IMR-90 (cell line): ENCODE data around the gene ATP2B2. TPM values are rescaled to one million over a fixed set of nuclear protein-coding genes. Genes with fewer than 3 reads are reported as not detected.

Experiments used
- ATAC-seq: fragments of 200-7000 bp; cut with Tn5 transposase; 2 replicates; pipeline ENCODE4 v1.9.1; 2020; ENCODE audit warnings: low read depth, mild to moderate bottlenecking, moderate library complexity
- BruUV-seq: library from RNA; stranded (reverse); fragments of 400-500 nt; replicated peaks from 2 replicates; lab custom pipeline; 2021; lab: Mats Ljungman, UMichigan
- CTCF ChIA-PET: fragments of 300-600 bp; formaldehyde crosslinking; extraction: SDS; loops from one replicate; lab custom pipeline; 2021; ENCODE audit warnings: antibody characterized with exemption; lab: Yijun Ruan, JAX
- POLR2A ChIA-PET: fragments of 300-600 bp; sonication (Branson Sonifier 250); formaldehyde crosslinking; loops from one replicate; lab custom pipeline; 2022; ENCODE audit warnings: antibody characterized with exemption; ENCODE audit not compliant: unreplicated experiment; lab: Charles Lee
- DNase-seq: peaks from one replicate; pipeline ENCODE4 v3.0.0; 2013
- H2AFZ ChIP-seq: replicated peaks from 2 replicates; pipeline ENCODE3; 2013; ENCODE audit warnings: low read length, mild to moderate bottlenecking; ENCODE audit not compliant: poor library complexity
- H2AK5ac ChIP-seq: 2 replicates; pipeline ENCODE4 v1.6.1; 2013; ENCODE audit warnings: low read depth, low read length, inconsistent platforms
- H2AK9ac ChIP-seq: replicated peaks from 2 replicates; pipeline ENCODE3; 2013; ENCODE audit warnings: mild to moderate bottlenecking, low read depth, low read length, moderate library complexity; ENCODE audit not compliant: poor library complexity
- H2BK120ac ChIP-seq: 2 replicates; pipeline ENCODE4 v1.6.1; 2013; ENCODE audit warnings: low read depth, low read length, inconsistent platforms
- H2BK15ac ChIP-seq: 3 replicates; pipeline ENCODE4 v1.6.1; 2013; ENCODE audit warnings: low read depth, low read length, inconsistent platforms
- H2BK20ac ChIP-seq: 2 replicates; pipeline ENCODE4 v1.6.1; 2013; ENCODE audit warnings: low read depth, mild to moderate bottlenecking, inconsistent platforms, low read length, moderate library complexity
- H2BK5ac ChIP-seq: 2 replicates; pipeline ENCODE4 v1.6.1; 2013; ENCODE audit warnings: mild to moderate bottlenecking, low read depth, low read length, inconsistent platforms; ENCODE audit not compliant: poor library complexity, severe bottlenecking
- H3K14ac ChIP-seq: replicated peaks from 2 replicates; pipeline ENCODE4 v1.6.1; 2013; ENCODE audit warnings: low read depth, low read length, inconsistent platforms
- H3K18ac ChIP-seq: 2 replicates; pipeline ENCODE4 v1.6.1; 2013; ENCODE audit warnings: low read depth, low read length, control low read depth
- H3K23ac ChIP-seq: 2 replicates; pipeline ENCODE4 v1.6.1; 2013; ENCODE audit warnings: low read depth, low read length, inconsistent platforms
- H3K27ac ChIP-seq: 2 replicates; pipeline ENCODE4 v1.5.1; 2013; ENCODE audit warnings: mild to moderate bottlenecking, control low read depth, low read length; ENCODE audit not compliant: insufficient read depth
- H3K27me3 ChIP-seq: 2 replicates; pipeline ENCODE4 v1.6.1; 2013; ENCODE audit warnings: low read length; ENCODE audit not compliant: control insufficient read depth, insufficient read depth
- H3K36me3 ChIP-seq: 2 replicates; pipeline ENCODE4 v1.6.1; 2013; ENCODE audit warnings: low read length, mixed read lengths; ENCODE audit not compliant: control insufficient read depth, insufficient read depth
- H3K4ac ChIP-seq: 2 replicates; pipeline ENCODE4 v1.6.1; 2013; ENCODE audit warnings: low read depth, low read length, inconsistent platforms
- H3K4me1 ChIP-seq: 2 replicates; pipeline ENCODE4 v1.6.1; 2013; ENCODE audit warnings: low read length, mixed read lengths; ENCODE audit not compliant: control insufficient read depth, insufficient read depth
- H3K4me2 ChIP-seq: 2 replicates; pipeline ENCODE4 v1.6.1; 2013; ENCODE audit warnings: low read depth, mild to moderate bottlenecking, control low read depth, low read length, moderate library complexity
- H3K4me3 ChIP-seq: 2 replicates; pipeline ENCODE4 v1.5.1; 2013; ENCODE audit warnings: low read depth, mild to moderate bottlenecking, control low read depth, low read length, moderate library complexity; ENCODE audit not compliant: insufficient read depth
- H3K56ac ChIP-seq: 2 replicates; pipeline ENCODE4 v1.6.1; 2013; ENCODE audit warnings: low read length, inconsistent platforms; ENCODE audit not compliant: insufficient read depth; ENCODE audit errors: extremely low read depth
- H3K79me1 ChIP-seq, 2 experiments: 2 replicates each; pipeline ENCODE4 v1.6.1; 2013; ENCODE audit warnings: low read length in 2 of 2, inconsistent platforms in 1 of 2, low read depth in 1 of 2
- H3K9ac ChIP-seq: 2 replicates; pipeline ENCODE4 v1.6.1; 2013; ENCODE audit warnings: low read depth, low read length, control low read depth
- H3K9me1 ChIP-seq: 2 replicates; pipeline ENCODE4 v1.6.1; 2013; ENCODE audit warnings: low read length, inconsistent platforms; ENCODE audit not compliant: insufficient read depth
- H3K9me3 ChIP-seq: 2 replicates; pipeline ENCODE4 v1.6.1; 2013; ENCODE audit warnings: low read length; ENCODE audit not compliant: control insufficient read depth, insufficient read depth
- H4K20me1 ChIP-seq: 2 replicates; pipeline ENCODE4 v1.6.1; 2013; ENCODE audit warnings: low read length, inconsistent platforms; ENCODE audit not compliant: insufficient read depth
- H4K5ac ChIP-seq: 2 replicates; pipeline ENCODE4 v1.6.1; 2013; ENCODE audit warnings: mild to moderate bottlenecking, low read depth, low read length, control low read depth
- H4K8ac ChIP-seq, 2 experiments: 2 replicates each; pipeline ENCODE4 v1.6.1; 2013; ENCODE audit warnings: low read depth in 2 of 2, low read length in 2 of 2, control low read depth in 1 of 2, inconsistent platforms in 1 of 2
- H4K91ac ChIP-seq: 2 replicates; pipeline ENCODE4 v1.6.1; 2013; ENCODE audit warnings: low read depth, low read length, inconsistent platforms; ENCODE audit not compliant: insufficient read depth
- MAFK ChIP-seq: IDR thresholded peaks from 2 replicates; pipeline ENCODE4 v1.6.1; 2012; ENCODE audit warnings: low read depth, low read length, improper control_type of control experiment
- NFE2L2 ChIP-seq: fragments of 150-350 bp; IDR thresholded peaks from 2 replicates; pipeline ENCODE4 v1.6.1; 2016; ENCODE audit warnings: low read depth, mild to moderate bottlenecking, low read length
- RAD21 ChIP-seq: IDR thresholded peaks from 2 replicates; pipeline ENCODE4 v1.6.1; 2012; ENCODE audit warnings: low read length, improper control_type of control experiment
- RFX5 ChIP-seq: IDR thresholded peaks from 2 replicates; pipeline ENCODE4 v1.8.0; 2012; ENCODE audit warnings: low read depth, mild to moderate bottlenecking, low read length, moderate library complexity
- dilution Hi-C: fragments of 300-500 bp; cut with HindIII; formaldehyde crosslinking; loops from one replicate; pipeline ENCODE4 v1.14.3; 2018; ENCODE audit warnings: low sequenced_read_pairs; ENCODE audit not compliant: unreplicated experiment
- in situ Hi-C: fragments of 300-500 bp; cut with MboI; formaldehyde crosslinking; loops from 3 replicates; pipeline ENCODE4 v1.14.3; 2019; ENCODE audit warnings: low sequenced_read_pairs, inconsistent platforms, mixed read lengths
- intact Hi-C: fragments of 100-400 bp; cut with micrococcal nuclease; formaldehyde crosslinking; loops from 2 replicates; pipeline ENCODE4 v1.10.0; 2022
- polyA plus RNA-seq, 3 experiments: library from polyadenylated mRNA; depleted of rRNA; stranded (reverse); fragments of >200 nt; gene quantifications; 2 replicates each; pipeline ENCODE4 v1.2.3, GENCODE V29; 2012; ENCODE audit warnings: low replicate concordance in 1 of 3
- total RNA-seq: library from RNA; depleted of rRNA; stranded (reverse); fragments of >200 nt; gene quantifications from 2 replicates; pipeline ENCODE4 v1.2.3, GENCODE V29; 2012
- TF ChIP-seq, protein P1 (sequence below): fragments of 150-350 bp; IDR thresholded peaks from 2 replicates; pipeline ENCODE4 v1.6.1; 2017; ENCODE audit warnings: mild to moderate bottlenecking, antibody characterized with exemption, low read length, low read depth
- TF ChIP-seq, protein P2 (sequence below): fragments of 150-350 bp; IDR thresholded peaks from 2 replicates; pipeline ENCODE4 v1.6.1; 2016; ENCODE audit warnings: low read depth, mild to moderate bottlenecking, low read length, moderate library complexity, borderline replicate concordance
- TF ChIP-seq, protein P3 (sequence below): conservative IDR thresholded peaks from 2 replicates; pipeline ENCODE4 v1.5.1; 2012; ENCODE audit warnings: mild to moderate bottlenecking, low read depth, low read length, improper control_type of control experiment

Gene ATP2B2
- total and polyA plus RNA-seq, 2 of the 4 experiments (the other 2 are of a cell fraction), result under 0.01 to 0.02 TPM

DNA sequence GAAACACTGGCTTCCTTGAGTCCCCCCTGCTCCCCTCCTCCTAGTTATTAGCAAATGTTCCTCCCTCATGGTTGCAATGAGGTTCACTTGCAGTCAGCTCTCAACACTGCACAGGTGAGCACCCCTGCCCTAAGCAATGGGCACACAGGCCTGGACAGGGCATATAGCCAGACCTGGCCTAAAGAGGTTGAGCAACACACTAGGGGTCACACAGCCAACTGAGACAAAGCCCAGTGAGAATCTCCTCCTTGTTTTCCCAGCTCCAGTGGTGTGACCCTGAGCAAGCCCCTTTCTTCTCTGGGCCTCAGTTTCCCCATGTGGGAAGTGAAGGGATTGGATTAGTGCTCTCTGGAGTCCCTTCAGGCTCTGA lies 49.9 kb downstream of the ATP2B2 start:
- H2AK5ac ChIP-seq, result no peak overlapping the region
- H2BK120ac ChIP-seq, result no peak overlapping the region
- no peak overlapping the region for H2AK9ac ChIP-seq
- ATAC-seq (no peak), DNase-seq (no peak)
- H3K36me3 ChIP-seq, result no peaks in the 10 kb centered on the region
- intact Hi-C loops, result no loop called here
- no peaks in the 10 kb centered on the region for H3K79me1 ChIP-seq
- H3K27ac ChIP-seq, result no peak overlapping the region
- no peak overlapping the region for H3K18ac ChIP-seq
- H3K56ac ChIP-seq, result no peak overlapping the region
- H3K27me3 ChIP-seq, result peaks cover 18% of the 10 kb centered on the region
- dilution Hi-C loops, result no loop called here
- no peak overlapping the region for H3K4me3 ChIP-seq
- POLR2A ChIA-PET, result no interaction called here
- in situ Hi-C loops, result no loop called here
- H3K9me3 ChIP-seq, result no peaks in the 10 kb centered on the region
- no peak overlapping the region for H2BK5ac ChIP-seq
- H3K4me1 ChIP-seq, result no peaks in the 10 kb centered on the region
- H3K9ac ChIP-seq, result no peak overlapping the region
- H3K23ac ChIP-seq, result no peak overlapping the region
- BruUV-seq, result no TSS peak
- H4K8ac ChIP-seq, result no peak overlapping the region
- no peaks in the 10 kb centered on the region; the same call in 1 of the 2 replicates for H3K9me1 ChIP-seq
- H4K91ac ChIP-seq, result no peak overlapping the region
- no peak overlapping the region for H3K4me2 ChIP-seq
- H2BK15ac ChIP-seq, result no peak overlapping the region
- H2BK20ac ChIP-seq, result no peak overlapping the region
- no peak overlapping the region for H4K5ac ChIP-seq
- no peaks in the 10 kb centered on the region; the same call in none of the 2 replicates for H4K20me1 ChIP-seq
- no peak overlapping the region for H2AFZ ChIP-seq
- no peak overlapping the region for H3K4ac ChIP-seq
- TF ChIP-seq, protein P1, sequence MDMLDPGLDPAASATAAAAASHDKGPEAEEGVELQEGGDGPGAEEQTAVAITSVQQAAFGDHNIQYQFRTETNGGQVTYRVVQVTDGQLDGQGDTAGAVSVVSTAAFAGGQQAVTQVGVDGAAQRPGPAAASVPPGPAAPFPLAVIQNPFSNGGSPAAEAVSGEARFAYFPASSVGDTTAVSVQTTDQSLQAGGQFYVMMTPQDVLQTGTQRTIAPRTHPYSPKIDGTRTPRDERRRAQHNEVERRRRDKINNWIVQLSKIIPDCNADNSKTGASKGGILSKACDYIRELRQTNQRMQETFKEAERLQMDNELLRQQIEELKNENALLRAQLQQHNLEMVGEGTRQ, result no peak
- TF ChIP-seq RFX5 (no peak), MAFK (no peak), NFE2L2 (no peak), RAD21 (no peak)
- TF ChIP-seq, protein P2, sequence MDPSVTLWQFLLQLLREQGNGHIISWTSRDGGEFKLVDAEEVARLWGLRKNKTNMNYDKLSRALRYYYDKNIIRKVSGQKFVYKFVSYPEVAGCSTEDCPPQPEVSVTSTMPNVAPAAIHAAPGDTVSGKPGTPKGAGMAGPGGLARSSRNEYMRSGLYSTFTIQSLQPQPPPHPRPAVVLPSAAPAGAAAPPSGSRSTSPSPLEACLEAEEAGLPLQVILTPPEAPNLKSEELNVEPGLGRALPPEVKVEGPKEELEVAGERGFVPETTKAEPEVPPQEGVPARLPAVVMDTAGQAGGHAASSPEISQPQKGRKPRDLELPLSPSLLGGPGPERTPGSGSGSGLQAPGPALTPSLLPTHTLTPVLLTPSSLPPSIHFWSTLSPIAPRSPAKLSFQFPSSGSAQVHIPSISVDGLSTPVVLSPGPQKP, result no peak
- TF ChIP-seq, protein P3, sequence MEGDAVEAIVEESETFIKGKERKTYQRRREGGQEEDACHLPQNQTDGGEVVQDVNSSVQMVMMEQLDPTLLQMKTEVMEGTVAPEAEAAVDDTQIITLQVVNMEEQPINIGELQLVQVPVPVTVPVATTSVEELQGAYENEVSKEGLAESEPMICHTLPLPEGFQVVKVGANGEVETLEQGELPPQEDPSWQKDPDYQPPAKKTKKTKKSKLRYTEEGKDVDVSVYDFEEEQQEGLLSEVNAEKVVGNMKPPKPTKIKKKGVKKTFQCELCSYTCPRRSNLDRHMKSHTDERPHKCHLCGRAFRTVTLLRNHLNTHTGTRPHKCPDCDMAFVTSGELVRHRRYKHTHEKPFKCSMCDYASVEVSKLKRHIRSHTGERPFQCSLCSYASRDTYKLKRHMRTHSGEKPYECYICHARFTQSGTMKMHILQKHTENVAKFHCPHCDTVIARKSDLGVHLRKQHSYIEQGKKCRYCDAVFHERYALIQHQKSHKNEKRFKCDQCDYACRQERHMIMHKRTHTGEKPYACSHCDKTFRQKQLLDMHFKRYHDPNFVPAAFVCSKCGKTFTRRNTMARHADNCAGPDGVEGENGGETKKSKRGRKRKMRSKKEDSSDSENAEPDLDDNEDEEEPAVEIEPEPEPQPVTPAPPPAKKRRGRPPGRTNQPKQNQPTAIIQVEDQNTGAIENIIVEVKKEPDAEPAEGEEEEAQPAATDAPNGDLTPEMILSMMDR, result no peak
- no peak overlapping the region for H3K14ac ChIP-seq
- CTCF ChIA-PET, result no interaction called here
